Activated B cell treated with CpG ODN at 0.5 μM for 24 hours (primary cell): ENCODE results near the gene CCNG2. TPM values are rescaled to one million over a fixed set of nuclear protein-coding genes. Genes with fewer than 3 reads are reported as not detected.

ENCODE experiments used
- ATAC-seq: fragments of 200-7000 bp; cut with Tn5 transposase; one replicate; pipeline ENCODE4 v1.10.0; 2021; ENCODE audit warnings: low read depth, mild to moderate bottlenecking, moderate library complexity
- CTCF ChIA-PET: fragments of 350-600 bp; sonication (Branson Sonifier 250); formaldehyde crosslinking; loops from one replicate; lab custom pipeline; 2021; ENCODE audit warnings: antibody characterized with exemption; lab: Charles Lee
- POLR2A ChIA-PET: fragments of 350-600 bp; sonication (Branson Sonifier 250); formaldehyde crosslinking; loops from one replicate; lab custom pipeline; 2021; ENCODE audit warnings: antibody characterized with exemption; lab: Charles Lee
- DNase-seq: peaks from one replicate; pipeline ENCODE4 v3.0.0; 2022
- H3K27ac Mint-ChIP-seq: one replicate; pipeline ENCODE4 v1.8.0; 2020; ENCODE audit warnings: mixed read lengths
- H3K27me3 Mint-ChIP-seq: one replicate; pipeline ENCODE4 v1.8.0; 2021; ENCODE audit warnings: mixed read lengths
- H3K36me3 Mint-ChIP-seq: one replicate; pipeline ENCODE4 v1.8.0; 2021; ENCODE audit warnings: low read depth, mixed read lengths
- H3K4me1 Mint-ChIP-seq: one replicate; pipeline ENCODE4 v1.8.0; 2021; ENCODE audit warnings: mixed read lengths
- H3K4me3 Mint-ChIP-seq: one replicate; pipeline ENCODE4 v1.8.0; 2020; ENCODE audit warnings: mild to moderate bottlenecking, mixed read lengths
- H3K9me3 Mint-ChIP-seq: one replicate; pipeline ENCODE4 v1.8.0; 2020; ENCODE audit warnings: mixed read lengths
- CTCF ChIP-seq: fragments of 200-600 bp; IDR thresholded peaks from one replicate; pipeline ENCODE4 v1.8.0; 2022; ENCODE audit warnings: antibody characterized with exemption, mild to moderate bottlenecking
- intact Hi-C: fragments of 100-400 bp; cut with micrococcal nuclease; formaldehyde crosslinking; loops from one replicate; pipeline ENCODE4 v1.15.1; 2024
- total RNA-seq: library from RNA; stranded (reverse); gene quantifications from 2 replicates; pipeline ENCODE4 v1.2.3, GENCODE V29; 2022

Gene CCNG2
- total RNA-seq, 1 donor from 2014 or later: 34.6 TPM

GRCh38 chr4:77167173-77167572 lies 10.2 kb downstream of the CCNG2 start:
- Mint-ChIP-seq H3K9me3 (no peaks in the 10 kb centered on the region), H3K4me1 (peaks cover 28% of the 10 kb centered on the region), H3K36me3 (peaks cover 86% of the 10 kb centered on the region), H3K27me3 (no peaks in the 10 kb centered on the region), H3K4me3 (no peak overlapping the region), H3K27ac (peak overlapping the region; percentile 26)
- ChIA-PET CTCF (no interaction called here), POLR2A (no interaction called here)
- ATAC-seq (no peak), DNase-seq (no peak)
- intact Hi-C loops: no loop called here
- no peak for TF ChIP-seq CTCF

- Mint-ChIP-seq H3K9me3 (no peaks in the 10 kb centered on the region), H3K27ac (peak overlapping the region; percentile 36), H3K27me3 (no peaks in the 10 kb centered on the region), H3K4me1 (peaks cover 23% of the 10 kb centered on the region), H3K36me3 (peaks cover 81% of the 10 kb centered on the region), H3K4me3 (no peak overlapping the region)
- TF ChIP-seq CTCF: no peak
- ChIA-PET CTCF (interaction anchor here (0.9 kb wide), 1 partner anchor 35 kb away, joined by 5 read pairs; no protein-coding TSS in a partner anchor), POLR2A (no interaction called here)
- intact Hi-C loops: no loop called here
- ATAC-seq: no peak
- DNase-seq: no peak
Measured at GRCh38 chr4:77167866-77168265, 10.9 kb downstream of the CCNG2 start.

GRCh38 chr4:77169481-77169880 lies 12.5 kb downstream of the CCNG2 start:
- Mint-ChIP-seq H3K36me3 (peaks cover 65% of the 10 kb centered on the region), H3K4me3 (no peak overlapping the region), H3K27ac (peak overlapping the region; percentile 63), H3K9me3 (no peaks in the 10 kb centered on the region), H3K4me1 (peaks cover 9% of the 10 kb centered on the region), H3K27me3 (no peaks in the 10 kb centered on the region)
- intact Hi-C loops: no loop called here
- POLR2A ChIA-PET: no interaction called here
- no peak for ATAC-seq
- CTCF ChIA-PET: no interaction called here
- TF ChIP-seq CTCF: no peak
- DNase-seq: no peak

GRCh38 chr4:77170926-77171325 lies 13.9 kb downstream of the CCNG2 start:
- H3K9me3 Mint-ChIP-seq: no peaks in the 10 kb centered on the region
- H3K27ac Mint-ChIP-seq: no peak overlapping the region

GRCh38 chr4:77172336-77172735 lies 15.3 kb downstream of the CCNG2 start:
- H3K27me3 Mint-ChIP-seq: no peaks in the 10 kb centered on the region
- ChIA-PET CTCF (no interaction called here), POLR2A (no interaction called here)
- DNase-seq (no peak), ATAC-seq (no peak)
- intact Hi-C loops: no loop called here
- H3K4me1 Mint-ChIP-seq: no peaks in the 10 kb centered on the region
- no peak for TF ChIP-seq CTCF
- no peaks in the 10 kb centered on the region for H3K9me3 Mint-ChIP-seq
- no peak overlapping the region for H3K4me3 Mint-ChIP-seq
- no peak overlapping the region for H3K27ac Mint-ChIP-seq
- H3K36me3 Mint-ChIP-seq: peaks cover 42% of the 10 kb centered on the region

More at GRCh38 chr4:77170926-77171325, 13.9 kb downstream of the CCNG2 start:
- ATAC-seq: no peak
- ChIA-PET POLR2A (no interaction called here), CTCF (no interaction called here)
- Mint-ChIP-seq H3K4me3 (no peak overlapping the region), H3K36me3 (peaks cover 52% of the 10 kb centered on the region), H3K4me1 (peaks cover 1% of the 10 kb centered on the region), H3K27me3 (no peaks in the 10 kb centered on the region)
- no peak for TF ChIP-seq CTCF
- DNase-seq: no peak
- intact Hi-C loops: no loop called here
